Measurements from ENCODE around the gene TMEM79.

The TMEM79 gene

GRCh38 chr1:156253634-156254033 lies 30.5 kb upstream of the TMEM79 start:
- Histone ChIP-seq H3K9ac (ENCODE audit: low read depth, low read length, poor library complexity, severe bottlenecking) (no peak overlapping the region), H3K4me3 (ENCODE audit: low read length, poor library complexity, severe bottlenecking) (no peak overlapping the region), H3K9me3 (ENCODE audit: insufficient read depth, low read depth, low read length) (no peaks in the 10 kb centered on the region), H3K36me3 (ENCODE audit: insufficient read depth, low read length) (peaks cover 79% of the 10 kb centered on the region), H3K9me2 (replicated peaks; ENCODE audit: low read depth, low read length) (no peaks in the 10 kb centered on the region), H3K27me3 (ENCODE audit: insufficient read depth, low read length, poor library complexity, severe bottlenecking) (no peaks in the 10 kb centered on the region), H3K4me1 (ENCODE audit: insufficient read depth, low read length, poor library complexity, severe bottlenecking) (peaks cover 29% of the 10 kb centered on the region), H4K20me1 (ENCODE audit: insufficient read depth, low read length, poor library complexity, severe bottlenecking) (no peaks in the 10 kb centered on the region), H3F3A (ENCODE audit: low read depth) (peaks cover 9% of the 10 kb centered on the region), H3K79me2 (ENCODE audit: insufficient read depth, low read length) (no peaks in the 10 kb centered on the region; the same call in 1 of the 2 replicates), H2AFZ (ENCODE audit: low read length) (no peak overlapping the region), H3K4me2 (ENCODE audit: low read depth, low read length, poor library complexity, severe bottlenecking) (no peak overlapping the region)
- TF ChIP-seq EZH2phosphoT487 (IDR thresholded peaks at IDR 0.05; ENCODE audit: borderline replicate concordance): no peak
- TF ChIP-seq, protein P1, sequence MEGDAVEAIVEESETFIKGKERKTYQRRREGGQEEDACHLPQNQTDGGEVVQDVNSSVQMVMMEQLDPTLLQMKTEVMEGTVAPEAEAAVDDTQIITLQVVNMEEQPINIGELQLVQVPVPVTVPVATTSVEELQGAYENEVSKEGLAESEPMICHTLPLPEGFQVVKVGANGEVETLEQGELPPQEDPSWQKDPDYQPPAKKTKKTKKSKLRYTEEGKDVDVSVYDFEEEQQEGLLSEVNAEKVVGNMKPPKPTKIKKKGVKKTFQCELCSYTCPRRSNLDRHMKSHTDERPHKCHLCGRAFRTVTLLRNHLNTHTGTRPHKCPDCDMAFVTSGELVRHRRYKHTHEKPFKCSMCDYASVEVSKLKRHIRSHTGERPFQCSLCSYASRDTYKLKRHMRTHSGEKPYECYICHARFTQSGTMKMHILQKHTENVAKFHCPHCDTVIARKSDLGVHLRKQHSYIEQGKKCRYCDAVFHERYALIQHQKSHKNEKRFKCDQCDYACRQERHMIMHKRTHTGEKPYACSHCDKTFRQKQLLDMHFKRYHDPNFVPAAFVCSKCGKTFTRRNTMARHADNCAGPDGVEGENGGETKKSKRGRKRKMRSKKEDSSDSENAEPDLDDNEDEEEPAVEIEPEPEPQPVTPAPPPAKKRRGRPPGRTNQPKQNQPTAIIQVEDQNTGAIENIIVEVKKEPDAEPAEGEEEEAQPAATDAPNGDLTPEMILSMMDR (conservative IDR thresholded peaks at IDR 0.05; ENCODE audit: low read length): no peak

GRCh38 chr1:156257711-156258110 lies 26.4 kb upstream of the TMEM79 start:
- H3K27me3 ChIP-seq (ENCODE audit: insufficient read depth, low read length, poor library complexity, severe bottlenecking): no peaks in the 10 kb centered on the region
- no peak overlapping the region for H3K4me2 ChIP-seq (ENCODE audit: low read depth, low read length, poor library complexity, severe bottlenecking)
- H4K20me1 ChIP-seq (ENCODE audit: insufficient read depth, low read length, poor library complexity, severe bottlenecking): no peaks in the 10 kb centered on the region
- peaks cover 6% of the 10 kb centered on the region for H3K4me1 ChIP-seq (ENCODE audit: insufficient read depth, low read length, poor library complexity, severe bottlenecking)
- peak overlapping the region; percentile 18 for H3K9ac ChIP-seq (ENCODE audit: low read depth, low read length, poor library complexity, severe bottlenecking)
- no peak overlapping the region for H3K4me3 ChIP-seq (ENCODE audit: low read length, poor library complexity, severe bottlenecking)
- TF ChIP-seq, protein P1 (conservative IDR thresholded peaks at IDR 0.05; ENCODE audit: low read length): no peak
- TF ChIP-seq EZH2phosphoT487 (IDR thresholded peaks at IDR 0.05; ENCODE audit: borderline replicate concordance): no peak
- H3K79me2 ChIP-seq (ENCODE audit: insufficient read depth, low read length): no peaks in the 10 kb centered on the region
- H3K9me2 ChIP-seq (replicated peaks; ENCODE audit: low read depth, low read length): no peaks in the 10 kb centered on the region
- peaks cover 76% of the 10 kb centered on the region for H3K36me3 ChIP-seq (ENCODE audit: insufficient read depth, low read length)
- H3K9me3 ChIP-seq (ENCODE audit: insufficient read depth, low read depth, low read length): no peaks in the 10 kb centered on the region
- H2AFZ ChIP-seq (ENCODE audit: low read length): no peak overlapping the region
- 0 out of 2 replicates have a peak, but pooled peaks cover under 1% of the 10 kb centered on the region for H3F3A ChIP-seq (ENCODE audit: low read depth)

DNA sequence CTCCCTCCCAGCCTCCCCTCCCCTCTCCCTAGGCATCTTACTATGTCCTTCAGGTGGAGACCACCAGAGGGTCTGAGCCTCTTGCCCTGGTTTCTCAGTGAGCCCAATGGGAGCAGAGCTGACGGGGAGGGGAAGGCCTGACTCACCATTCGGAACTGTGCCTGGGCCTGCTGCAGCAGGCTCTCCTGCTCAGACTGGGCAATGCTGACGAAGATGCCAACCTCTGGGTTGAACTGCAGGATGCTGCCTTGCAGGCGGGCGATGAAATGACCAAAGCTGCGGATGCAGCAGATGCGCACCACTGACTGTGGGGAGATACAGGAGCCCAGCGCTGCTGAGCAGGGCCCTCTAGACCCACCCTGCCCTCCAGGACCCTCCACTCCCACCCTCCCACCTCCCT lies 25.3 kb upstream of the TMEM79 start:
- Histone ChIP-seq H3K4me2 (ENCODE audit: low read depth, low read length, poor library complexity, severe bottlenecking) (no peak overlapping the region), H3K9me2 (replicated peaks; ENCODE audit: low read depth, low read length) (no peaks in the 10 kb centered on the region), H3K9me3 (ENCODE audit: insufficient read depth, low read depth, low read length) (no peaks in the 10 kb centered on the region), H3K4me3 (ENCODE audit: low read length, poor library complexity, severe bottlenecking) (no peak overlapping the region), H3K36me3 (ENCODE audit: insufficient read depth, low read length) (peaks cover 76% of the 10 kb centered on the region; the same call in 1 of the 2 replicates), H3K79me2 (ENCODE audit: insufficient read depth, low read length) (no peaks in the 10 kb centered on the region), H3K4me1 (ENCODE audit: insufficient read depth, low read length, poor library complexity, severe bottlenecking) (peaks cover 3% of the 10 kb centered on the region), H4K20me1 (ENCODE audit: insufficient read depth, low read length, poor library complexity, severe bottlenecking) (no peaks in the 10 kb centered on the region), H3K27me3 (ENCODE audit: insufficient read depth, low read length, poor library complexity, severe bottlenecking) (no peaks in the 10 kb centered on the region), H3F3A (ENCODE audit: low read depth) (no peaks in the 10 kb centered on the region), H3K9ac (ENCODE audit: low read depth, low read length, poor library complexity, severe bottlenecking) (no peak overlapping the region), H2AFZ (ENCODE audit: low read length) (no peak overlapping the region)
- TF ChIP-seq EZH2phosphoT487 (IDR thresholded peaks at IDR 0.05; ENCODE audit: borderline replicate concordance): no peak
- TF ChIP-seq, protein P1 (conservative IDR thresholded peaks at IDR 0.05; ENCODE audit: low read length): no peak
